Smooth muscle cell (in vitro differentiated cells): Measurements from ENCODE around the gene MET. TPM values are rescaled to one million over a fixed set of nuclear protein-coding genes. Genes with fewer than 3 reads are reported as not detected.
"Not testable (repeated sequence)": the region's sequence is repeated elsewhere in the genome, so short reads cannot be mapped to it uniquely, and the experiment has no call there.

Experiments
- DNase-seq: peaks from one replicate; lab custom pipeline; 2025; ENCODE audit not compliant: unreplicated experiment; lab: John Stamatoyannopoulos, UW
- H2AFZ ChIP-seq: fragments of 200-600 bp; sonication (generic); 2 replicates; pipeline ENCODE4 v1.6.0; 2016; ENCODE audit warnings: antibody characterized with exemption, low read depth, mild to moderate bottlenecking
- H3F3A ChIP-seq: fragments of 200-600 bp; sonication (generic); 2 replicates; pipeline ENCODE4 v1.6.0; 2017; ENCODE audit warnings: antibody characterized with exemption, low read depth
- H3K27ac ChIP-seq: fragments of 200-600 bp; sonication (generic); 2 replicates; pipeline ENCODE4 v1.5.1; 2016; ENCODE audit warnings: low read depth, mild to moderate bottlenecking
- H3K27me3 ChIP-seq: fragments of 200-600 bp; sonication (generic); 2 replicates; pipeline ENCODE4 v1.6.1; 2016; ENCODE audit warnings: low read depth, mild to moderate bottlenecking
- H3K36me3 ChIP-seq: fragments of 200-600 bp; sonication (generic); 2 replicates; pipeline ENCODE4 v1.5.1; 2016; ENCODE audit warnings: low read depth
- H3K4me1 ChIP-seq: fragments of 200-600 bp; sonication (generic); 2 replicates; pipeline ENCODE4 v1.5.1; 2016; ENCODE audit warnings: low read depth
- H3K4me2 ChIP-seq: fragments of 200-600 bp; sonication (generic); 2 replicates; pipeline ENCODE4 v1.6.0; 2016; ENCODE audit warnings: mild to moderate bottlenecking
- H3K4me3 ChIP-seq: fragments of 200-600 bp; sonication (generic); 2 replicates; pipeline ENCODE4 v1.5.1; 2016; ENCODE audit warnings: mild to moderate bottlenecking
- H3K79me2 ChIP-seq: fragments of 200-600 bp; sonication (generic); 2 replicates; pipeline ENCODE4 v1.6.0; 2016; ENCODE audit warnings: low read depth, mild to moderate bottlenecking
- H3K9ac ChIP-seq: fragments of 200-600 bp; sonication (generic); 2 replicates; pipeline ENCODE4 v1.6.0; 2016; ENCODE audit warnings: low read depth
- H3K9me3 ChIP-seq: fragments of 200-600 bp; sonication (generic); replicated peaks from 2 replicates; pipeline ENCODE4 v1.5.1; 2016; ENCODE audit warnings: low read depth
- H4K20me1 ChIP-seq: fragments of 200-600 bp; sonication (generic); 2 replicates; pipeline ENCODE4 v1.6.0; 2016; ENCODE audit warnings: low read depth
- WGBS: methylation state at CpG from one replicate; pipeline ENCODE4 v1.1.7; 2016; ENCODE audit warnings: low lambda C conversion rate; 5-methylcytosine and 5-hydroxymethylcytosine counted together
- polyA plus RNA-seq: library from polyadenylated mRNA; unstranded; fragments of >200 nt; fragmentation: Nextera tagmentation; extraction: Ambion mirVana; gene quantifications from 2 replicates; pipeline ENCODE4 v1.2.1, GENCODE V29; 2016
- total RNA-seq: library from RNA; depleted of rRNA; stranded (reverse); fragments of >200 nt; gene quantifications from 2 replicates; pipeline ENCODE4 v1.2.3, GENCODE V29; 2014
- TF ChIP-seq, protein P1 (sequence below): fragments of 200-600 bp; sonication (generic); IDR thresholded peaks from 2 replicates; pipeline ENCODE4 v1.5.1; 2017; ENCODE audit warnings: borderline replicate concordance, mild to moderate bottlenecking, antibody characterized with exemption; ENCODE audit not compliant: insufficient read depth, poor library complexity, severe bottlenecking

The MET gene
- total and polyA plus RNA-seq, 2 experiments from 2014 or later: 1.2 to 12.0 TPM

- no peak overlapping the region for H3K4me2 ChIP-seq
- H2AFZ ChIP-seq: no peak overlapping the region
- H4K20me1 ChIP-seq: no peaks in the 10 kb centered on the region
- H3K9me3 ChIP-seq: no peaks in the 10 kb centered on the region
- no peaks in the 10 kb centered on the region for H3K27me3 ChIP-seq
- no peak overlapping the region for H3K9ac ChIP-seq
- H3K27ac ChIP-seq: no peak overlapping the region
- H3K4me3 ChIP-seq: no peak overlapping the region
- H3K4me1 ChIP-seq: no peaks in the 10 kb centered on the region
- H3K79me2 ChIP-seq: no peaks in the 10 kb centered on the region
- TF ChIP-seq, protein P1, sequence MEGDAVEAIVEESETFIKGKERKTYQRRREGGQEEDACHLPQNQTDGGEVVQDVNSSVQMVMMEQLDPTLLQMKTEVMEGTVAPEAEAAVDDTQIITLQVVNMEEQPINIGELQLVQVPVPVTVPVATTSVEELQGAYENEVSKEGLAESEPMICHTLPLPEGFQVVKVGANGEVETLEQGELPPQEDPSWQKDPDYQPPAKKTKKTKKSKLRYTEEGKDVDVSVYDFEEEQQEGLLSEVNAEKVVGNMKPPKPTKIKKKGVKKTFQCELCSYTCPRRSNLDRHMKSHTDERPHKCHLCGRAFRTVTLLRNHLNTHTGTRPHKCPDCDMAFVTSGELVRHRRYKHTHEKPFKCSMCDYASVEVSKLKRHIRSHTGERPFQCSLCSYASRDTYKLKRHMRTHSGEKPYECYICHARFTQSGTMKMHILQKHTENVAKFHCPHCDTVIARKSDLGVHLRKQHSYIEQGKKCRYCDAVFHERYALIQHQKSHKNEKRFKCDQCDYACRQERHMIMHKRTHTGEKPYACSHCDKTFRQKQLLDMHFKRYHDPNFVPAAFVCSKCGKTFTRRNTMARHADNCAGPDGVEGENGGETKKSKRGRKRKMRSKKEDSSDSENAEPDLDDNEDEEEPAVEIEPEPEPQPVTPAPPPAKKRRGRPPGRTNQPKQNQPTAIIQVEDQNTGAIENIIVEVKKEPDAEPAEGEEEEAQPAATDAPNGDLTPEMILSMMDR: no peak
- no peak for DNase-seq
- no peaks in the 10 kb centered on the region for H3F3A ChIP-seq
- no peaks in the 10 kb centered on the region for H3K36me3 ChIP-seq
These were observed 41.9 kb downstream of the MET start for GRCh38 chr7:116713918-116714317.

DNA sequence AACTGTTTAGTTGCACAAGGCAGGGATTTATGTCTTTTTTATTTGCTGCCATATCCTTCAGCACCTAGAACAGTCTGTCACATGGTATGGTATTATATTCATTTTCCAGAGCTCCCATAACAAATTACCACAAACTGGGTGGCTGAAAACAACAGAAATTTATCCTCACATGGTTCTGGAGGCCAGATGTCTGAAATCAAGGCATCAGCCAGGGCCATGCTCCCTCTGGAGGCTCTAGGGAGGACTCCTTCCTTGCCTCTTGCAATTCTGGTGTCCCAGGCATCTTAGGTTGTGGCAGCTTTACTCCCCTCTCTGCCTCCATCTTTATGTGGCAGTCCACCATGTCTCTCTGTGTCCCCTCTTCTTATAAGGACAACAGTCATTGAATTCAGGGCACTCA is 43.1 kb downstream of the MET start:
- no peak overlapping the region for H3K27ac ChIP-seq
- H3K4me3 ChIP-seq: no peak overlapping the region
- no peaks in the 10 kb centered on the region for H3K4me1 ChIP-seq
- no peaks in the 10 kb centered on the region for H3K27me3 ChIP-seq
- no peak overlapping the region for H2AFZ ChIP-seq
- no peaks in the 10 kb centered on the region for H4K20me1 ChIP-seq
- no peaks in the 10 kb centered on the region for H3K36me3 ChIP-seq
- no peak for DNase-seq
- no peaks in the 10 kb centered on the region for H3F3A ChIP-seq
- H3K4me2 ChIP-seq: no peak overlapping the region
- no peaks in the 10 kb centered on the region for H3K9me3 ChIP-seq
- no peak overlapping the region for H3K9ac ChIP-seq
- no peaks in the 10 kb centered on the region for H3K79me2 ChIP-seq
- TF ChIP-seq, protein P1: no peak

GRCh38 chr7:116717137-116717536 is 45.1 kb downstream of the MET start:
- TF ChIP-seq, protein P1: no peak
- H3K4me1 ChIP-seq: no peaks in the 10 kb centered on the region
- H3K9me3 ChIP-seq: no peaks in the 10 kb centered on the region
- no peak for DNase-seq
- no peak overlapping the region for H3K9ac ChIP-seq
- no peak overlapping the region for H2AFZ ChIP-seq
- no peak overlapping the region for H3K4me3 ChIP-seq
- H4K20me1 ChIP-seq: no peaks in the 10 kb centered on the region
- no peaks in the 10 kb centered on the region for H3K27me3 ChIP-seq
- H3F3A ChIP-seq: no peaks in the 10 kb centered on the region
- no peak overlapping the region for H3K4me2 ChIP-seq
- H3K36me3 ChIP-seq: no peaks in the 10 kb centered on the region
- H3K79me2 ChIP-seq: no peaks in the 10 kb centered on the region
- WGBS: 77% methylated on average over 3 of the region's 3 CpGs
- peak overlapping the region; percentile 44 for H3K27ac ChIP-seq

DNA sequence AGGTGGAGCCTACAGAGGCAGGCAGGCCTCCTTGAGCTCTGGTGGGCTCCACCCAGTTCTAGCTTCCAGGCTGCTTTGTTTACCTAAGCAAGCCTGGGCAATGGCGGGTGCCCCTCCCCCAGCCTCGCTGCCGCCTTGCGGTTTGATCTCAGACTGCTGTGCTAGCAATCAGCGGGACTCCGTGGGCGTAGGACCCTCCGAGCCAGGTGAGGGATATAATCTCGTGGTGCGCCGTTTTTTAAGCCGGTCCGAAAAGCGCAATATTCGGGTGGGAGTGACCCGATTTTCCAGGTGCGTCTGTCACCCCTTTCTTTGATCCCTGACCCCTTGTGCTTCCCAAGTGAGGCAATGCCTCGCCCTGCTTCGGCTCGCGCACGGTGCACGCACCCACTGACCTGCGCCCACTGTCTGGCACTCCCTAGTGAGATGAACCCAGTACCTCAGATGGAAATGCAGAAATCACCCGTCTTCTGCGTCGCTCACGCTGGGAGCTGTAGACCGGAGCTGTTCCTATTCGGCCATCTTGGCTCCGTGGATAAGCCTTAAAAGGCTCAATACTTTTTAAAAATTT is 52.0 kb downstream of the MET start:
- not testable (repeated sequence) for H3K4me2 ChIP-seq, H3K9ac ChIP-seq, H3K36me3 ChIP-seq, H3K9me3 ChIP-seq, H2AFZ ChIP-seq, H3K4me1 ChIP-seq, DNase-seq, H4K20me1 ChIP-seq, H3F3A ChIP-seq, H3K79me2 ChIP-seq, H3K27ac ChIP-seq, H3K27me3 ChIP-seq
- H3K4me3 ChIP-seq: peak overlapping the region; percentile 16
- 80% methylated on average over 30 of the region's 31 CpGs for WGBS
